Stimulated activated CD8-positive, alpha-beta memory T cell treated with anti-CD3 and anti-CD28 coated beads, Interleukin-7, amount 100 ng/mL, for 1 hour (primary cell): Measurements from ENCODE around the gene HPS6.

Experiments used
- DNase-seq, 2 donors: peaks; one replicate each; pipeline ENCODE4 v3.0.0-alpha.2; 2020; ENCODE audit warnings: low read depth in 2 of 2

The HPS6 gene

DNA sequence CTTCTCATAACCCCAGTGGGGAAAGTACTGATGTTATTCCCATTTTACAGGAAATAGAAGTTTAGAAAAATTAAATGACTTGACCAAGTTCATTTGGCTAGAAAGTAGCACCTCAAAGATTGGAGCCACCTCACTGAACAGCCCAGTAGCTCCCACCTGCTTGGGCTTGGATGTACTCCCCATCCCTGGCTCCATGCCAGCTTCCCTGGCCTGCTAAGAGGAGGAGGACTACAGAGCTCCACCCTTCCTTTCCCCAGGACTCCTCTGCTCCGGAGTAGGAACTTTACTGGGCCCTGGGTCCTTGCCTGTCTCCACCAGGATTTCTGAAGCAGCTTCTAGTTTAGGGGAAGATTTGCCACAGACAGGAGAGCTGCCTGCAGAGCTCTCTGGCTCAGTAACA, 3.1 kb downstream of the HPS6 start:
- DNase-seq, result no peak

DNA sequence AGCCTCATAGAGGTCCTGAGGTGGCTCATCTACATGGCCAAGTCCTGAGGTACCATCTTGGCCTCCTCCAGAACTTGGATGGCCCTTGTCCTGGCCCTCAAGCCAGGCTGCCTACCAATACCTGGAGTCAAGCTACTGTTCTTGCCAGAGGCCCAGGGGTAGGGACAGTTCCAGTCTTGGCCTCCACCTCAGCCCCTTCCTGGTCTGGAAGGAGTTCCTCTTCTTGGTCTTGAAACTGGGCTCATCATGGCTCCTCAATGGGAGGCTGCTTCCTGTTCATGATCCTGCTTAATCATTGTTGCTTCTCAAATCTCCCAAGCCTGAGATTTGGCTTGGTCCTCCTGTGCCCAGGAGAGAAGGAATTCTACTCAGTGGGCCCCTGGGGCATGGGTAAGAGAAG, 3.9 kb downstream of the HPS6 start:
- no peak for DNase-seq

DNA sequence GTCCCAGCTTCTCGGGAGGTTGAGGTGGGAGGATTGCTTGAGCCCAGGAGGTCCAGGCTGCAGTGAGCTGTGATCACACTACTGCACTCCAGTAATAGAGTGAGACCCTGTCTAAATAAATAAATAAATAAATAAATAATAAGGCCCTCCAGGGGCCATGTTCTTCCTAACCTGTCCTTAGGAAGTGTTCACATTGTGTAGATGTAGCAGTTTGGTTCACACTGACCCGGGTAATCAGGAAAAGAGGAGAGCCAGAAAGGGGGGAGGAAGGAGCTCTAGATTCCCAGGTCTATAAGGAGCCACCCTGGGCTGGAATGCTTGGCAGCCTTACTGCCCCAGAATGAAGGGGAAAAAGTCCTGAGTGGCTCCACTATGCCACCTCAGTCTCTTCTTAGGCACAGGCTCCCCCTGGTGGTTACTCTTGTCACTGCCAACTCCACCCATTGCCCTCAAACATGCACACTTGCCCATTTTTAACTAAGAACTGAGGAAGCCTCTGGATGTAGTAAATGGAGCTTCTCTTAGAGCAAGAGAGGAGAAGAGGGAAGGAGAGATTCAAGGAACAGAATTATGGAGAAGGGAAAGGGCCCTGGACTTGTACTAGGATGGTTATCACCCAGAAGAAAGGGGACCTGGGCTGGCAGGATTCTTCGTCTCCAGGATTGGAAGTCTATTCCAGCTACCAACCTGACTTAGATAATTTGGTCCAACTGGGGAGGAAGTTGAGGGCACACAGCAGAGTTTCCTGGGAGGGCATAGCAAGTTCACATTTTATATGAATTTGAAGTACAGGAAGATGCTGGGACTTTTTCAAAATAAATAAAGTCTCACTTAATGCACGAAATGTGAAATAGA, 7.8 kb downstream of the HPS6 start:
- peak; percentile 61 to 72 for DNase-seq

DNA sequence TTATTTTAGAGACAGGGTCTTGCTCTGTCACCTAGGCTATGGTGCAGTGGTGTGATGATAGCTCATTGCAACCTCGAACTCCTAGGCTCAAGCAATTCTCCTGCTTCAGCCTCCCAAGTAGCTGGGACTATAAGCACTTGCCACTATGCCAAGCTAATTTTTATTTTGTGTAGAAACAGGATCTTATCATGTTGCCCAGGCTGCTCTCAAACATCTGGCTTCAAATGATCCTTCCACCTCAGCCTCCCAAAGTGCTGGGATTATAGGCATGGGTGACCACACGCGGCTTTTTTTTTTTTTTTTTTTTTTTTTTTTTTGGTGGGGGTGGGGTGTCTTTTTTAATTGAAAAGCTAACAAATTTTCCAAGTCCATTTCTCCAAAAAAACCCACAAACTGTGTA, 18.4 kb downstream of the HPS6 start:
- DNase-seq, result no peak

DNA sequence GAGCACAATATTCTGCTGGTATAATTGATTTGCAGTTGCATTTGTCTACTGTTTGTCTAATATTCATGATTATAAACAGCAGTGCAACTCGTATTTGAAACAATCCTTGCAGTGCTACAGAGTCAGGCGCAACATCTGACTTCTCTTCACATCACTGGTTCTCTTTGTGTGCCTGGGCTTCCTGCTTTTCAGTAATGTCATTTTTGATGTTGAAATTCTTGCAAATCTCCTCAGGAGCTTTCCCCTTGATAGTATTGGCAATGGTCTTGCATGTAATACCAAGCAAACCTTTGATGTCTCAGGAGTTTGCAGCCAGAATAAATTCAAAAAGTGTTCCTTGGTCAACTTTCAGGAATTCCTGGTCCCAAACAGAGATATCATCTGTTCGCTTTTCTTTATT, 20.2 kb downstream of the HPS6 start:
- no peak for DNase-seq

DNA sequence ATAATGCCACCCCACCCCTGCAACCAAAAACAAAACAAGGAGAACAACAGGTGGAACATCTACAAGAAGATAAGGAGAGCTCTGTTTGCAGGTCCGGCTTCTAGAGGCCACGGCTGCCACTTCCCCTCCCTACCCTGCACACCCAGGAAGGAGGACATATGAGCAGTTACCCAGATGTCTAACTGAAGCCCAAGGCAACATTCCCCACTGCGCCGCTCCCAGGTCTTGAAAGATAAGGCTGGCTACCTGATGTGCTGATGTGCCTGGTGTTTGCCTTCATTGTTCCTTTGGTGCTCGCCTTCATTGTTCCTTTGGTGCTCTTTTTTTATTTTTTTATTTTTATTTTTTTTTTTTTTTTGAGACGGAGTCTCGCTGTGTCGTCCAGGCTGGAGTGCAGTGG, 21.0 kb downstream of the HPS6 start:
- DNase-seq, result no peak

DNA sequence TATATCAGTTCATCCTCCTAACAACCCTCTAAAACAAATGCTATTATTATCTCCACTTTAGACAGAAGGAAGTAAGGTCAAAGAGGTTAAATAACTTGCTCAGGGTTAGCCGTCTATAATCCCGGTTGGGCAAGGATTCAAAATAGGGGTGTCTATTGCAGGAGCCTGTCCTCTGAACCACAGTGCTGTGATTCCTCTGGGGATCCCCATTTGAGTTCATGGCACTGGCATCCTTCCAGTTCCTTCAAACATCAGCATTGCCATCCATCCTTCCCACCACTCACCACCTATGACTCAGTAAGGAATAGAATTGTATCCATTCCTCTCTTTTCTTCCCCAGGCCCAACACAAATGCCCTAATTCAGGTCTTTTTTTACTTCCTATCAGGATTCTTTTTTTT, 25.6 kb downstream of the HPS6 start:
- DNase-seq, result no peak

DNA sequence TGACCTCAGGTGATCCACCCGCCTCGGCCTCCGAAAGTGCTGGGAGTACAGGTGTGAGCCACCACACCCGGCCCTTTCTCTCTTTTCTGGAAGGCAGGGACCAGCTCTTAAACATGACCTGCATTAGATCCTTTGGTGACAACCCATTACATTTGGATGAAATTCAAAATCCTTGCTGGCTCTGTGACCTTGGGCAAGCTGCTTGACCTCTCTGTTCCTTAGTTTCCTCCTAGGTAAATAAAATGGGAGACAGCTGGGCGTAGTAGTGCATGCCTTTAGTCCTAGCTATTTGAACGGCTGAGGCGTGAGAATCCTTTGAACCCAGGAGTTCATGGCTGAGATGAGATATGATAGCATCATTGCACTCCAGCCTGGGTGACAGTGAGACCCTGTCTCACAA, 31.3 kb downstream of the HPS6 start:
- no peak for DNase-seq

DNA sequence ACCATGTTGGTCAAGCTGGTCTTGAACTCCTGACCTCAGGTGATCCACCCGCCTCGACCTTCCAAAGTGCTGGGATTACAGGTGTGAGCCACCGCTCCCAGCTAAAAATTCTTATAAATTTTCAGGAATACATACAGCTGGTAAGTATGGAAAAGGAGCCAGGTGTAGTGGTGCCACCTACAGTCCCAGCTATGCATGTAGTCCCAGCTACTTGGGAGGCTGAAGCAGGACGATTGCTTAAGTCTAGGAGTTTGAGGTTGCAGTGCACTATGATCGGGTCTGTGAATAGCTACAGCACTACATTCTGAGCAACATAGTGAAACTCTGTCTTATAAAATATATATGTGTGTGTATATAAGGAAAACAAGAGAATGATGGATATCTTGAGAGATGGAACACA, 36.0 kb downstream of the HPS6 start:
- no peak for DNase-seq

DNA sequence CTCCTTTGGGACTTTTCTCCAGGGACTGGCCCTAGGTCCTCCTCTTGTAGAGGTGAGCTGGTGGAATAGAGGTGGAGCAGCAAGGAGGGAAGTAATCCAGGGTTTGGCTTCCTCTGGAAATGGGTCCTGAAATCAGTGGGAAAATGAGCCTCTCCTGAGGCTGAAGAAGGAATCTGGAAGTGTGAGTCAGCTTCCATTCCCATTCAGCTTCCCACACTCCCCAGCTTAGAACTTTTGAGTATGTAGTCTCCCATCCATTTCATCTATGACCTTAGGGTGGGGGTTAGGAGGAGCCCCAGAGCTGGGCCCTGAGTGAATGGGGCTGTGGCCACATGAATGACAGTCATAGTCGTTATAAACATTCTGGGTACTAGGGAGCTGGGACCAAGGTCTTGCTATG, 37.3 kb downstream of the HPS6 start:
- DNase-seq, result no peak

DNA sequence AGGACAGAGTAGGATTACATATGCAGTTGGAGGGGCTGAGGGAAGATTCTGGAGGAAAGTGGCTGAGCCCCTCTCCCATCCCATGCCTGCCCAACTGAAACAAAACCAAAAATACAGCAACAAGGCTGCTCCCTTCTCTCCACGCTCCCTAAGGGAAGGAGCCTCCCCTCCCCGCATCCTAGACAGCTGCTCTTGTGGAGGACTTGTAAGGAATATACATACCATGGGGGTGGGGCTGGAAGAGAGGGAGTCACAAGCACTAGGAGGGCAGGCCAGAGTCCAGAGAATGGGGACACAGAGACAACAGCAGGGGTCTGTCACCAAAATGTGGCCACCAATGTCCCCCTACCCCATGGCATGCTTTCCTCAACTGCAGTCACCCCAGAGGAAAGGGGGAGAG, 41.8 kb downstream of the HPS6 start:
- no peak for DNase-seq

DNA sequence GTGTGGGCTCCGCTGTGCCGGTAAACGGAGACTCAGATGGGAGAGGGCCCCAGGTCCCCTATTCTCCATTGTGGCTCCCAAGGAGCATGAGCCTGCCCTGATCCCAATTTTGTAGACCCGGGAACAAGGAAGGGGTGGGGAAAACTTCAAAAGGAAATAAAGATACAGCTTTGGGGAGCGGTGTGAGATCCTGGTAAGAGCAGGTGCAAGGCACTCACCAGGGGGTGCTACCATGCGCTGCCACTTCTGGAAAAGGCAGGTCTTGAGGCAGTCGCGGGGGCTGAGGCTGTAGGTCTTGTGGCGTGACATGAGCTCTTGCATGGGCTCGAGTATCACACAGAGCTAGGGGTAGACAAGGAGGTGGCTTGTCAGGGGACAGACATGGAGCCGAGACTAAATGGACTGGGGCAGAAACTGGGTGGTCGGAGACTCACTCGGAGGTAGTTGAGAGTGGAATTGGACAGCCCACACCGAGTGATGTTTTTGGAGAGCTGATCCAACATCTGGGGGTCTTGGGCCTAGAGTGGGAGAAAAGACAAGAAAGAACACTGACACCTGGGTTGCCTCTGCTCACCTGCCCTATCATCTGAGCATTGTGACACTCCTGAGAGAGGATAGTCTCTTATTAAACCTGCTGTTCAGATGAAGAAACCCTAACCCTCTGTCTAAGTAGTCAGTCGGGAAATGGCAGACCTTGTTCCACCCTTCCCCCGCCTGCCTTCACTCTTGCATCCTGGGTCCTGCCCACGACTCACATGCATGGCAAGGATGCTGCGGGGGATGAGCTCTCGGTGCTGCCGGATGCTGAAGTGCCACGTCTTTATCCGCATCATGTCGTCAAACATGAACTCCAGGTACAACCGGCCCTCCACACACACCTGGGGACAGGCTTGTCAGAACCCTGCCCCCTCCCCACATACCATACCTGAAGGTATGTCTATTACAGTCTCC, 44.3 kb downstream of the HPS6 start:
- DNase-seq, result no peak

DNA sequence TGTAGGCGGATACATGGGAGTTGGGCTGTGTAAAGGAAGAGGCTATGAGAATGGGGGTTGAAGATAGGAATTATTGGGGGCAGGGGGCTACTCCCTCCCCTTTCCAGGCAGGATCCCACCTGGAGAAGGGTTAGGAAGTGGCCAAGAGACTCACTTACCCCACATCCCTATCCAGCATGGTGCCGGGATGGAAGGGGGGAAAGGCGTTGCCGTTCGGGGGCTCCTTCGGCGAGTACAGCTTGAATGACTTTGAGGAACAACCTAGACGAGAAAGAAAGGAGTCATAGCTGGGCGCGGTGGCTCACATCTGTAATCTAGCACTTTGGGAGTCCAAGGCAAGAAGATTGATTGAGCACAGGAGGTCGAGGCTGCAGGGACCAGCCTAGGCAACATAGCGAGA, 46.1 kb downstream of the HPS6 start:
- no peak for DNase-seq

DNA sequence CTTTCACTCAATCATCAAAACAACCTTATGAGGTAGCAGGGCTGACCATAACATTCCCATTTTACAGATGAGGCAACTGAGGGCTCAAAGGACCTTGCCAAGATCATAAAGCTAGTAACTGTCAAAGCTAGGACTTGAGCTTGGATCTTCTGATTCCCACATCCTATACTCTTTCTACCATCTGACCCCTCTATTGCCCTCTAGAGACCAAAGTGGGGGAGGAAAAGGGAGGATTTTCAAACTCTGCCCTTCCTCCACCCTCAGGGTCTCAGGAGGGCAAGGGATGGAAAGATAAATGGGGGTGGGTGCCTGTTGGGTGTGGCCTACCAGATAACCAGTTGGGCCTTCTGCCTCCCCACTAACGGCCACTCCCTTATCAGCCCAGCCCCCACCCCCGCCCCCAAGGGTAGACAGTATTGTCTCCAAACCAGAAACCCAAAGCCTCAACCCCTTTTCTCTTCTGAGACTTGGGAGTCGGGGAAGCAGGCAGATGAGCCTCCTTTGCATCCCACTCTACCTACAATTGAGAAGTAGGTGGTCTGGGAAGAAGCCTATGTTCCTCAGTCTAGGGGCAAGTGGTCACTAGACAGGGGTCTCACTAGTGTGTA, 47.2 kb downstream of the HPS6 start:
- no peak for DNase-seq

DNA sequence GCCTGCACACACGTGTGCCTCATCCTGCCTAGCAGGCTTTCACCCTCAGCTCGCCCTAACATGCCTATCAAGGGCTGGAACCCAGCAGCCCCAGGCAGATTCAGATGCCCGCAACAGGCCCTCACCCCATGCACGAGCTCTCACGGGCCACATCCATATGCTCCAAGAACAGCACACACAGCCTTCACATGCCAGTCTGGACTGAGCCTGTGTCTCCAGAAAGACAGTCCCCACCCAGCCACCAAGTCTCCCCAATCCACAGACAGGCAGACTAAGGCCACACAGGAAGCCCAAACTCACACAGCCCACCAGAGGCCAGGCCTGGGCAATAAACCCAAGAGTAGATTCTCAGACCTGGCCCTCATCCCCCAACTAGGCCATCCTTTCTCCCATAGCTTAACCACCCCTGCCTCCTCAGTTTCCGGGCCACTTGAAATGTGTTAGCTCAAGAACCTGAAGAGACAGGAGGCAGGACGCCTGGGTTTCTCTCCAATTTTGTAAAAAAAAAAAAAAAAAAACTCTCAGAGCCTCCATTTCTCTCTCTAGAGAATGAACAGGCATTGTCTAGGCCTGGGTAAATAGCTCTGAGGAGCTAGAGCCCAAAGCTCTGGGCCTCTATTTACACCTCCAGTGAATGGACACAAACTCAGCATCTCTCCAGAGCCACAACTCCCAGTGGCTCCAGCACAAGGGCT, 48.3 kb downstream of the HPS6 start:
- DNase-seq, result no peak

DNA sequence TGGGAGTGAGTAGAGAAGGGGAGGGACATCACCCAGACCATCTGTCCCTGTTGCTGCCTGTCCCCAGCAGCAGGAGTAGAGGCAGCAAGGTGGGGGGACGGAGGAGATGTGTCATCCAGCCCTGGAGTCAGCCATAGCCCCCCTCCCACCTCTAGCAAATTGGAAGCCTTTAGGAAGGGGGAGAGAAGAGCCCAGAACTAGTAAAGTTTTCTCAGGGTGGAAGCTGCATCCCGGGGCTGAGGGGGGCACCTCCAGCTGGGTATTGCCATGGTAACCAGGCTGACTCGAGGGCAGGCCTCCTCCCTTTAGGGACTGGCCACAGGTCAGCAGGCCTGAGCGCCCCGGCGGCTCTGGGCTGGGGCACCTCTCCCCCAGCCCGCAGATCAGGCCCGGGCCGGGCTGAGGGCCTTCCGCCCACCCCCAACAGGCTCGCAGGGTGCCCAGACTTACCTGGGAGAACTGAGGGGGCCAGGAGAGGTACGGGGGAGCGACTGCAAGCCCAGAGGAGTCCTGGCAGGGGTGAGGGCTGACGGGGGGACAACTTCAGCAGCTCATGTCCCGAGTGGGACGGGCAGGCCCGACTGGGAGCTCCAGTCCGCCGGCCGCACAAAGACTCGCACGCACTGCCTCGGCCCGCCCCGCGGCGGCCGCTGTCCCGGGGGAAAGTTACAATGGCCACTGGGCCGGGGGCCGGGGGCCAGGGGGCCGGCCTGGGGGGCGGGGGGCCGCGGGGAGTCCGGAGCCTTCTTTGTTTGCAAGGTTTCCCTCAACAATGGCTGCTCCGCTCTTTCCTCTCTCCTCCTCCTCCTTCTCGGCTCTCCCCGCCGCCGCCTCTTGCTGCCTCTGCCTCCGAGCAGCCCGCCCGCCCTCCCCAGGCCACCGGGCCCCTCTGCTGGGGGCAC, 49.1 kb downstream of the HPS6 start:
- DNase-seq, result no peak

DNA sequence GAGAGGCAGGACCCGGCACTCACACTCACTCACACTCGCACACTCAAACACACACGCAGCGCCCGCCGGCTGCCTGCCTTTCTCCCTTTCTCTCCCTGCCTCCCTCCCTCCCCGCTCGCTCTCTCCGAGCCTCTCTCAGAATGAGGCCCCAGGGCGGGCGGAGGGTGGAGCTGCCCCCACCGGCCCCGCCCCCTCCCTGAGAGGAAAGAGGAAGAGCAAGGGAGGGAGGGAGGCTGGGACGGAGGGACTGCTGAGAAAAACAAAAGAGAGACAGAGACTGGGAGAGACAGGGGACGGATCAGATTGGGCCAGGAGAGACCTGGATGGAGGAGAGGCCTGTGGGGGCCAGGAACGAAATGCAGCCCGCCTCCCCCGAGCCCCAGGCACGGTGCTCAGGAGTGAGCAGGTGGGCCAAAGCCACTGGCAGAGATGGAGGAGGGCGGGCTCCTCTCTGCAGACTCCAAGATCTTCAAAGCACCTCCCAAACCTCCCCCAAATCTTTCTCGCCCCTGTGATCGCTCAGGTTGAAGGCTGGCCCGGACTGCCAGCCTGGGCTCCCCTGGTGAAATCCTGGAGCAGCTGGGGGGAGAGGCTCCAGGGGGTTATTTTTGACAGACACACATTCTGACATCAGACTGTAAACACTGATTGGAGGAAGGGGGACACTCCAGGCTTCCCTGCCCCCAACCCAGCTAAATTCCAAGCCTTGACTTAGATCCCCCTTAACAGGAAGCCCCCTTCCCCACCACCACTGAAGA, 49.9 kb downstream of the HPS6 start:
- DNase-seq, result peak; percentile 60 to 72

DNA sequence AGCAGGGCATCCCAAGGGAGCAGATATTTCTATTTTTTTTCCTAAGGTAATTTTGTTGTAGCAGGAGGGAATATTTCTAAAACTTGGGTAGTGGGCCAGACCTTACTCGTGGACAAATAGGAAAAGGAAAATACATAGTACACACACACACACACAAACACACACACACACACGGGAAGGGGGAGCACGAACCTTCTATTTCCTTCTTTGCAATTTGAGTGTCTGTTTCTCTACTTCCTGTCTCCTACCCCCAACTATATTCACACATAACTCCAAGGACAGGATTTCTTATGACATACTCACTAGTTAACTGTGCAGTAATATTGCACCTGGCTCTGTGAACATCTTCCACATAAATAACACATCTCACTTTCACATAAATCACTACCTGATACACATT, 50.6 kb downstream of the HPS6 start:
- no peak for DNase-seq

DNA sequence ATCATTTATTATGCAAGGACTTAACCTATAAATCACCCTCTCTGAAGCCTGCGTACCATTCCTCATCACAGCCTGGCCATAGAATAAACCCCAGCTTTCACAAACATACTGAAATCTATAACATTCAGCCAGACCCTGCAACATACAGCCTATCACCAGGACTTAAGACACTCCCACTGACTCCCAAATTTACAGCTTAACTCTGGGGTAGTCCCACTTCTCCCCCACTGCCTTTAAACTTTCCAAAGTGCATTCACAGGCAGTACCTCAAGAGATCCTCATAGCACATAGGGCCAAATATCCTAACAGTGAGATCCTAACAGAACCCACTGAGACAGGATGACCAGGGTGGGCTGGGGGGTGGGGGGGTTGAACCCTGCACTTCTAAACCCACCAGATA, 51.5 kb downstream of the HPS6 start:
- DNase-seq, result no peak
